DOHH2 (cell line): Measurements from ENCODE around the gene BUB1.

ENCODE experiments used
- EZH2phosphoT487 ChIP-seq: fragments of 200-600 bp; sonication (generic); IDR thresholded peaks from 2 replicates; pipeline ENCODE4 v1.6.1; 2017; ENCODE audit warnings: borderline replicate concordance, mild to moderate bottlenecking, antibody characterized with exemption, low read length, moderate library complexity, mixed read lengths
- TF ChIP-seq, protein P1 (sequence below): fragments of 200-600 bp; sonication (generic); IDR thresholded peaks from one replicate; pipeline ENCODE4 v1.5.1; 2014; ENCODE audit warnings: antibody characterized with exemption, mild to moderate bottlenecking, low read depth, low read length; ENCODE audit not compliant: poor library complexity, severe bottlenecking

- TF ChIP-seq, protein P1, sequence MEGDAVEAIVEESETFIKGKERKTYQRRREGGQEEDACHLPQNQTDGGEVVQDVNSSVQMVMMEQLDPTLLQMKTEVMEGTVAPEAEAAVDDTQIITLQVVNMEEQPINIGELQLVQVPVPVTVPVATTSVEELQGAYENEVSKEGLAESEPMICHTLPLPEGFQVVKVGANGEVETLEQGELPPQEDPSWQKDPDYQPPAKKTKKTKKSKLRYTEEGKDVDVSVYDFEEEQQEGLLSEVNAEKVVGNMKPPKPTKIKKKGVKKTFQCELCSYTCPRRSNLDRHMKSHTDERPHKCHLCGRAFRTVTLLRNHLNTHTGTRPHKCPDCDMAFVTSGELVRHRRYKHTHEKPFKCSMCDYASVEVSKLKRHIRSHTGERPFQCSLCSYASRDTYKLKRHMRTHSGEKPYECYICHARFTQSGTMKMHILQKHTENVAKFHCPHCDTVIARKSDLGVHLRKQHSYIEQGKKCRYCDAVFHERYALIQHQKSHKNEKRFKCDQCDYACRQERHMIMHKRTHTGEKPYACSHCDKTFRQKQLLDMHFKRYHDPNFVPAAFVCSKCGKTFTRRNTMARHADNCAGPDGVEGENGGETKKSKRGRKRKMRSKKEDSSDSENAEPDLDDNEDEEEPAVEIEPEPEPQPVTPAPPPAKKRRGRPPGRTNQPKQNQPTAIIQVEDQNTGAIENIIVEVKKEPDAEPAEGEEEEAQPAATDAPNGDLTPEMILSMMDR: no peak
- no peak for TF ChIP-seq EZH2phosphoT487
These were observed 35.5 kb downstream of the BUB1 start for GRCh38 chr2:110642360-110642759.
